OCI-LY1 (cell line): ENCODE measurements around the gene FYN.

Source experiments
- H2AFZ ChIP-seq: fragments of 200-600 bp; sonication (generic), shearing (Covaris generic); 2 replicates; pipeline ENCODE4 v1.6.0; 2014; ENCODE audit warnings: antibody characterized with exemption, mild to moderate bottlenecking, low read length
- H3F3A ChIP-seq: fragments of 200-600 bp; sonication (generic), shearing (Covaris generic); 2 replicates; pipeline ENCODE4 v1.6.0; 2014; ENCODE audit warnings: mild to moderate bottlenecking, antibody characterized with exemption, low read length, moderate library complexity; ENCODE audit not compliant: insufficient read depth
- H3K27ac ChIP-seq: fragments of 200-600 bp; sonication (generic); 2 replicates; pipeline ENCODE4 v1.5.1; 2014; ENCODE audit warnings: low read length, mixed run types, mild to moderate bottlenecking, low read depth; ENCODE audit not compliant: poor library complexity, severe bottlenecking
- H3K27me3 ChIP-seq: fragments of 200-600 bp; sonication (generic); 2 replicates; pipeline ENCODE4 v1.6.0; 2014; ENCODE audit warnings: antibody characterized with exemption, mild to moderate bottlenecking, low read length, moderate library complexity; ENCODE audit not compliant: insufficient read depth
- H3K36me3 ChIP-seq: fragments of 200-600 bp; sonication (generic); 2 replicates; pipeline ENCODE4 v1.6.1; 2014; ENCODE audit warnings: mild to moderate bottlenecking, antibody characterized with exemption, low read length, moderate library complexity, mixed read lengths; ENCODE audit not compliant: insufficient read depth
- H3K4me1 ChIP-seq: fragments of 200-600 bp; sonication (generic); 2 replicates; pipeline ENCODE4 v1.5.1; 2014; ENCODE audit warnings: mild to moderate bottlenecking, low read length, moderate library complexity; ENCODE audit not compliant: insufficient read depth, severe bottlenecking
- H3K4me2 ChIP-seq: fragments of 200-600 bp; sonication (generic), shearing (Covaris generic); 2 replicates; pipeline ENCODE4 v1.6.1; 2014; ENCODE audit warnings: low read length
- H3K4me3 ChIP-seq: fragments of 200-600 bp; sonication (generic); 2 replicates; pipeline ENCODE4 v1.5.1; 2014; ENCODE audit warnings: low read length, low read depth, mild to moderate bottlenecking, mixed read lengths; ENCODE audit not compliant: poor library complexity, severe bottlenecking
- H3K79me2 ChIP-seq: fragments of 200-600 bp; shearing (Covaris generic); 2 replicates; pipeline ENCODE4 v1.6.1; 2016; ENCODE audit warnings: mixed run types, low read length, mixed read lengths; ENCODE audit not compliant: insufficient read depth
- H3K9ac ChIP-seq: fragments of 200-600 bp; sonication (generic), shearing (Covaris generic); 2 replicates; pipeline ENCODE4 v1.6.1; 2014; ENCODE audit warnings: mild to moderate bottlenecking, low read length, mixed read lengths
- H3K9me2 ChIP-seq: fragments of 200-600 bp; sonication (generic), shearing (Covaris generic); 2 replicates; pipeline ENCODE4 v1.6.1; 2014; ENCODE audit warnings: low read depth, mild to moderate bottlenecking, low read length, mixed read lengths
- H3K9me3 ChIP-seq: fragments of 200-600 bp; shearing (Covaris generic); 2 replicates; pipeline ENCODE4 v1.6.1; 2014; ENCODE audit warnings: low read length, mixed read lengths
- H4K20me1 ChIP-seq: fragments of 200-600 bp; sonication (generic), shearing (Covaris generic); 2 replicates; pipeline ENCODE4 v1.6.0; 2016; ENCODE audit warnings: mild to moderate bottlenecking, low read length; ENCODE audit not compliant: insufficient read depth
- EZH2 ChIP-seq: fragments of 200-600 bp; sonication (generic), shearing (Covaris generic); IDR thresholded peaks from 2 replicates; pipeline ENCODE4 v1.8.0; 2017; ENCODE audit warnings: borderline replicate concordance, mixed run types, mild to moderate bottlenecking, antibody characterized with exemption, low read length, moderate library complexity, mixed read lengths
- TF ChIP-seq, protein P1 (sequence below): fragments of 200-600 bp; sonication (generic), shearing (Covaris generic); IDR thresholded peaks from 2 replicates; pipeline ENCODE4 v1.5.1; 2017; ENCODE audit warnings: mild to moderate bottlenecking, antibody characterized with exemption, low read length, moderate library complexity, mixed read lengths

Gene FYN

DNA sequence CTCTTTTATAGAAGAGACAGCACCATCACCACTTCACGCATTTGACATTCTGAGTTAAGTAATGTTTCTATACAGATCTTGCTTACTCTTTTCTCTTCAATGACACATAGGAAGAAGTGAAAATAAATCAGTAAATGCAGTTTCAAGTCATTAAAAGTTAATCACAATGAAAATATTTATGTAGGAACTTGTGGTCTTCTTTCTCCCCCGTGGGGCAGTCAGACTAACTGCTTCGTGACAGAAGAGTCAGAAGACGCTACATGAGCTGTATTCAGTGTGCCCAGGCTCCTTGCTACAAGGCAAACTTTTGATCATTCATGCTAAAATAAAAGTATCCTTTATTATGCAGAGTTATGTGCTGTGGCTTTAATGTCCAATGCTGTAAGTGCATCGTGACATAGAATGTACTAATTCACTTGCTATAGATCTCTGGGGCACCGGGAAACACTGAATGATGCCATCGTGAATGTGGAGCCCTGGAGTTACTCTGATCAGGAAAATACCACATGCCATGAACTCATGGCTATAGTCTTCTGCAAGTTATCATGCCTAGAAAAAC lies 149.8 kb downstream of the FYN start:
- no peaks in the 10 kb centered on the region for H3K36me3 ChIP-seq
- peaks cover 9% of the 10 kb centered on the region for H3K4me1 ChIP-seq
- H4K20me1 ChIP-seq: no peaks in the 10 kb centered on the region
- H3K4me2 ChIP-seq: no peak overlapping the region
- no peaks in the 10 kb centered on the region for H3F3A ChIP-seq
- no peaks in the 10 kb centered on the region for H3K79me2 ChIP-seq
- H3K4me3 ChIP-seq: no peak overlapping the region
- TF ChIP-seq, protein P1, sequence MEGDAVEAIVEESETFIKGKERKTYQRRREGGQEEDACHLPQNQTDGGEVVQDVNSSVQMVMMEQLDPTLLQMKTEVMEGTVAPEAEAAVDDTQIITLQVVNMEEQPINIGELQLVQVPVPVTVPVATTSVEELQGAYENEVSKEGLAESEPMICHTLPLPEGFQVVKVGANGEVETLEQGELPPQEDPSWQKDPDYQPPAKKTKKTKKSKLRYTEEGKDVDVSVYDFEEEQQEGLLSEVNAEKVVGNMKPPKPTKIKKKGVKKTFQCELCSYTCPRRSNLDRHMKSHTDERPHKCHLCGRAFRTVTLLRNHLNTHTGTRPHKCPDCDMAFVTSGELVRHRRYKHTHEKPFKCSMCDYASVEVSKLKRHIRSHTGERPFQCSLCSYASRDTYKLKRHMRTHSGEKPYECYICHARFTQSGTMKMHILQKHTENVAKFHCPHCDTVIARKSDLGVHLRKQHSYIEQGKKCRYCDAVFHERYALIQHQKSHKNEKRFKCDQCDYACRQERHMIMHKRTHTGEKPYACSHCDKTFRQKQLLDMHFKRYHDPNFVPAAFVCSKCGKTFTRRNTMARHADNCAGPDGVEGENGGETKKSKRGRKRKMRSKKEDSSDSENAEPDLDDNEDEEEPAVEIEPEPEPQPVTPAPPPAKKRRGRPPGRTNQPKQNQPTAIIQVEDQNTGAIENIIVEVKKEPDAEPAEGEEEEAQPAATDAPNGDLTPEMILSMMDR: no peak
- no peak for TF ChIP-seq EZH2
- no peaks in the 10 kb centered on the region for H3K9me3 ChIP-seq
- H3K9me2 ChIP-seq: no peaks in the 10 kb centered on the region
- H2AFZ ChIP-seq: no peak overlapping the region
- H3K27ac ChIP-seq: no peak overlapping the region
- H3K9ac ChIP-seq: no peak overlapping the region
- no peaks in the 10 kb centered on the region; the same call in 1 of the 2 replicates for H3K27me3 ChIP-seq

DNA sequence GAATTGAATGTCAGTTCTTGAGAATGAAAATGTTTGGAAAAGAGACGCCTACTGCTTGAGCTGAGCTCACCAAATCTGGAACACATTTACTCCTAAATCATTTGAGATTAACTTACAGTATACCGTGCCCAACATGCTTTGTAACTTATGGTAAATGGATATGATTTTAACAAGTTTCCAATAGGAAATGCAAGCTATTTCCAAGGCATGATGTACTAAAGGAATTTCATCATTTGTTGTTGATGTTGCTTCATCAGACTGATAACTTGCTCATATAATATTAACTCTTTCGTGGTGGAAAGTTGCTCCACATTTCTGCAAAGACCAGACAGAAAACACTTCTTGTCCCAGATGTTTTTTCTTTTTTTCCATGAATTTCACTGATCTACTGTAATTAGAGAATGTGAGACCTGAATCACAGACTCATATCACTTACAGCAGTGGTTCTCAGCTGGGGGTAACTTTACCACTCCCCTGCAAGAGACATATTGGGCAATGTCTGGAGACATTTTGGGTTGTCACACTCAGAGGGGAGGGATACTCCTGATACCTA lies 151.0 kb downstream of the FYN start:
- Histone ChIP-seq H3K9me2 (no peaks in the 10 kb centered on the region), H4K20me1 (no peaks in the 10 kb centered on the region), H2AFZ (no peak overlapping the region), H3K36me3 (no peaks in the 10 kb centered on the region), H3F3A (no peaks in the 10 kb centered on the region), H3K79me2 (no peaks in the 10 kb centered on the region), H3K9me3 (no peaks in the 10 kb centered on the region), H3K4me1 (peaks cover 9% of the 10 kb centered on the region), H3K4me3 (no peak overlapping the region), H3K27me3 (no peaks in the 10 kb centered on the region; the same call in 1 of the 2 replicates), H3K9ac (no peak overlapping the region), H3K4me2 (no peak overlapping the region), H3K27ac (no peak overlapping the region)
- no peak for TF ChIP-seq EZH2
- TF ChIP-seq, protein P1: no peak

DNA sequence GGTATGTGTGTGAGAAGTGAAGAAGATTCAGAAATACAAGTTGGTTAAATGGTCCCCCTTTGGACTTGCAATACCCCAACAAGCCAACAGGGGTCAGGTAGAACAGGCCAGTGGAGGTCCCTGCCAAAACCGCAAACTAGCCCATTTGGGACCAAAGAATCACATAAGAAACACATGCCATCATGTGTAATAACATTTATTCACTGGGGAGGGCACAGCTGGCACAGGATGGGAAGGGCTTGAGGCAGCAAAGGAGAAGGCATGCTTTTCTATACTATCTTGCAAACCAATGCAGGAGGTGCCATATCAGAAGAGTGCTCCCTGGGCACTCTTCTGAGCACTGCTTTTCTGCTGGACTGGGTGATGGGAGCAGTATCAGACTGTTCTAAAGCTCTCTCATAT lies 151.5 kb downstream of the FYN start:
- Histone ChIP-seq H3K9me2 (no peaks in the 10 kb centered on the region), H3F3A (no peaks in the 10 kb centered on the region), H3K36me3 (no peaks in the 10 kb centered on the region), H3K4me1 (peaks cover 9% of the 10 kb centered on the region), H4K20me1 (no peaks in the 10 kb centered on the region), H3K9ac (no peak overlapping the region), H3K9me3 (no peaks in the 10 kb centered on the region), H3K79me2 (no peaks in the 10 kb centered on the region), H3K27ac (no peak overlapping the region), H3K4me3 (no peak overlapping the region), H3K4me2 (no peak overlapping the region), H2AFZ (no peak overlapping the region), H3K27me3 (no peaks in the 10 kb centered on the region; the same call in 1 of the 2 replicates)
- TF ChIP-seq, protein P1: peak; percentile 82
- TF ChIP-seq EZH2: no peak
